ENCODE data around the gene COPS3.

DNA sequence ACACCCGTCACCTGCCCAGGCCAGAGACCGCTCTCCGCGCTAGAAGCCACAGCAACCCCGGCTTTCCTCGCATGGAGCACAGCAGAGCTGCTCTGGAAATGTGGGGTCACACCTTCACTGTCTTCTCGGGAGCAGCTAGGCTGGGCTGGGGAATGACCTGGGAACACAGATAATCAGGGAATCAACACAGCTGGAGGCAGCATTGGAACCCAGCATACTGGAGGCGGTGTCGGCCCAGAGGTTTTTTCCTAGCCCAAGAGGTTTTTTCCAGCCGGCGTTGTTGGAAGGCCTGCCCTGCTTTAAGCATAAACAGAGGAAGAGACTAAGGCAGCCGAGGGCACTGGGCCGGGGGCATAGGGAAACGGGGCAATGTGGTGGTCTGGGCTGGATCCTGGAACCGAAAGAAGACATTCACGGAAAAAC lies 74.1 kb downstream of the COPS3 start:
- no peak for TF ChIP-seq YY1 (IDR thresholded peaks at IDR 0.05; ENCODE audit: low read depth)
- TF ChIP-seq TAF1 (IDR thresholded peaks at IDR 0.05; ENCODE audit: low read depth) = 0 out of 2 replicates have a peak, but pooled peaks have one; percentile 2
- no peak for TF ChIP-seq TEAD4 (IDR thresholded peaks at IDR 0.05)
- no peak; the same call in 1 of the 2 replicates for TF ChIP-seq RAD21 (IDR thresholded peaks at IDR 0.05; ENCODE audit: low read depth)
- no peak for TF ChIP-seq MAX (IDR thresholded peaks at IDR 0.05)
- no peak for TF ChIP-seq REST (IDR thresholded peaks at IDR 0.05; ENCODE audit: low read depth)
- TF ChIP-seq EP300 (IDR thresholded peaks at IDR 0.05; ENCODE audit: borderline replicate concordance) = no peak
- no peak for TF ChIP-seq EGR1 (IDR thresholded peaks at IDR 0.05)
- no peak for TF ChIP-seq CREB1 (IDR thresholded peaks at IDR 0.05; ENCODE audit: low read depth)
- no peak for TF ChIP-seq ZBTB7A (IDR thresholded peaks at IDR 0.05; ENCODE audit: low read depth)
- TF ChIP-seq CEBPB (IDR thresholded peaks at IDR 0.05) = no peak
